ENCODE measurements around the gene ZNF689. TPM values are rescaled to one million over a fixed set of nuclear protein-coding genes. Genes with fewer than 3 reads are reported as not detected.
A peak's percentile ranks its signal among the peaks of the same experiment; 100 is the strongest.
"Not testable (repeated sequence)": the region's sequence is repeated elsewhere in the genome, so short reads cannot be mapped to it uniquely, and the experiment has no call there.

Gene ZNF689
- total RNA-seq, 1 donor from 2014 or later: 24.5 TPM

DNA sequence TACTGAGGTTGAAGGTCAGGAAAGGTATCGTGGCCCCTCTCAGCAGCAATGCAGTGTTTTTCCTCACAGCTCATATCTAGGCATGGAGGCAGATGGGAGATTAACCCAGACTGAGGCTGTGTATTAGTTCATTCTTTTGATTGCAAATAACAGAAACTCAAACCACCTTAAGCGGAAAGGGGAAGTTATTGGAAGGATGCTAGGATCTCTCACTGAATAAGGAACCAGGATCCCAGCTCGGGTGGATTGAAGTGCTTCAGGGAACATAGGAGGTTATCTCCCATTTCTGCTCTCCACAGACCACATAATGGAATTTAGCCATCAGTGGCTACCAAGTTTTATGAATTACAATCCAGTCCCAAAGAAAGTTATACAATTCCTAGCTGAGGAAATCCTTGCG lies 8.2 kb downstream of the ZNF689 start:
- TF ChIP-seq, protein P1, sequence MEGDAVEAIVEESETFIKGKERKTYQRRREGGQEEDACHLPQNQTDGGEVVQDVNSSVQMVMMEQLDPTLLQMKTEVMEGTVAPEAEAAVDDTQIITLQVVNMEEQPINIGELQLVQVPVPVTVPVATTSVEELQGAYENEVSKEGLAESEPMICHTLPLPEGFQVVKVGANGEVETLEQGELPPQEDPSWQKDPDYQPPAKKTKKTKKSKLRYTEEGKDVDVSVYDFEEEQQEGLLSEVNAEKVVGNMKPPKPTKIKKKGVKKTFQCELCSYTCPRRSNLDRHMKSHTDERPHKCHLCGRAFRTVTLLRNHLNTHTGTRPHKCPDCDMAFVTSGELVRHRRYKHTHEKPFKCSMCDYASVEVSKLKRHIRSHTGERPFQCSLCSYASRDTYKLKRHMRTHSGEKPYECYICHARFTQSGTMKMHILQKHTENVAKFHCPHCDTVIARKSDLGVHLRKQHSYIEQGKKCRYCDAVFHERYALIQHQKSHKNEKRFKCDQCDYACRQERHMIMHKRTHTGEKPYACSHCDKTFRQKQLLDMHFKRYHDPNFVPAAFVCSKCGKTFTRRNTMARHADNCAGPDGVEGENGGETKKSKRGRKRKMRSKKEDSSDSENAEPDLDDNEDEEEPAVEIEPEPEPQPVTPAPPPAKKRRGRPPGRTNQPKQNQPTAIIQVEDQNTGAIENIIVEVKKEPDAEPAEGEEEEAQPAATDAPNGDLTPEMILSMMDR (IDR thresholded peaks at IDR 0.05; ENCODE audit: unreplicated experiment): no peak
- peak overlapping the region; percentile 29 for H3K27ac Mint-ChIP-seq

DNA sequence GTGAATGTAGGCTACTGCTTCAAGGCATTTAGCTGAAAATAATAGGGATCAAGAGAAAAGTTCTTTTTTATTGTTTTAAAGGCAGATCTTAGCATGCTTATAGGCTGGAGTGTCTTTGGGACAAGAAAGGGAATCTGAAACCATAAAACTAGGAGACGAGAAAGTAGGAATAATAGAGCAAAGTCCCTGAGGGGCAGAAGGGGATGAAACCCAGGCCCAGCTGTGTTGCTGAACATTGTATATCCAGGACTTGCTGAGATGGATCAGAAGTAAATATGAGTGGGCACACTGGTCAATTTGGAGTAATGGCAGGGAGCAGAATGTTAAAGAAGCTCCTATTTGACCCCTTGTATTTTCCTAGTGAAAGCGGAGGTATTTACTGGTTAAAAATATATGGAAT lies 9.3 kb downstream of the ZNF689 start:
- Mint-ChIP-seq H3K27ac (no peak overlapping the region), H3K4me3 (ENCODE audit: low read depth) (no peak overlapping the region), H3K27me3 (no peaks in the 10 kb centered on the region), H3K9me3 (ENCODE audit: low read depth) (peaks cover 4% of the 10 kb centered on the region), H3K4me1 (ENCODE audit: low read depth) (no peaks in the 10 kb centered on the region), H3K36me3 (ENCODE audit: insufficient read depth) (peaks cover 26% of the 10 kb centered on the region)
- DNase-seq (ENCODE audit: low spot score, unreplicated experiment): no peak
- TF ChIP-seq, protein P1 (IDR thresholded peaks at IDR 0.05; ENCODE audit: unreplicated experiment): no peak

More for the DNA sequence above, 8.2 kb downstream of the ZNF689 start:
- H3K27me3 Mint-ChIP-seq: no peaks in the 10 kb centered on the region
- H3K4me3 Mint-ChIP-seq (ENCODE audit: low read depth): no peak overlapping the region
- no peaks in the 10 kb centered on the region for H3K4me1 Mint-ChIP-seq (ENCODE audit: low read depth)
- H3K9me3 Mint-ChIP-seq (ENCODE audit: low read depth): peaks cover 4% of the 10 kb centered on the region
- no peak for DNase-seq (ENCODE audit: low spot score, unreplicated experiment)
- H3K36me3 Mint-ChIP-seq (ENCODE audit: insufficient read depth): peaks cover 28% of the 10 kb centered on the region

DNA sequence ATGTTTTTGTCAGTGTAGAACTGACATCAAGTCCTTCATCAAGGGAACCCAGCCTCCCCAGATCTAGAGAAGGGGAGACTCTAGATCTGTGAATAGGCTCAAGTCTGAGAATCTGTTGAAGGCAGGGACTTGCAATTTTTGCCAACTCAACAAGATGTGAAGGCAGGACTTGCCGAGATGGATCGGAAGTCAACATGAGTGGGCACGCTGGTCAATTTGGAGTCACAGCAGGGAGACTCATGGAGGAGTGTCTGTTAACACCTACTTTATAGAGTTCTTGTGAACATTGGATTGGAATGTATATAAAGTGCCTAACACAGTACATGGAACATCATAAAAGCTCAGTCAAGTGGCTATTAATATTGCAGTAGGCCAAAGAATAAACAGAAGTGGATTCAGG lies 10.0 kb downstream of the ZNF689 start:
- TF ChIP-seq, protein P1 (IDR thresholded peaks at IDR 0.05; ENCODE audit: unreplicated experiment): no peak
- no peak overlapping the region for H3K4me3 Mint-ChIP-seq (ENCODE audit: low read depth)
- no peaks in the 10 kb centered on the region for H3K4me1 Mint-ChIP-seq (ENCODE audit: low read depth)
- peaks cover 4% of the 10 kb centered on the region for H3K9me3 Mint-ChIP-seq (ENCODE audit: low read depth)
- no peaks in the 10 kb centered on the region for H3K27me3 Mint-ChIP-seq
- H3K36me3 Mint-ChIP-seq (ENCODE audit: insufficient read depth): peaks cover 26% of the 10 kb centered on the region
- H3K27ac Mint-ChIP-seq: no peak overlapping the region
- no peak for DNase-seq (ENCODE audit: low spot score, unreplicated experiment)

DNA sequence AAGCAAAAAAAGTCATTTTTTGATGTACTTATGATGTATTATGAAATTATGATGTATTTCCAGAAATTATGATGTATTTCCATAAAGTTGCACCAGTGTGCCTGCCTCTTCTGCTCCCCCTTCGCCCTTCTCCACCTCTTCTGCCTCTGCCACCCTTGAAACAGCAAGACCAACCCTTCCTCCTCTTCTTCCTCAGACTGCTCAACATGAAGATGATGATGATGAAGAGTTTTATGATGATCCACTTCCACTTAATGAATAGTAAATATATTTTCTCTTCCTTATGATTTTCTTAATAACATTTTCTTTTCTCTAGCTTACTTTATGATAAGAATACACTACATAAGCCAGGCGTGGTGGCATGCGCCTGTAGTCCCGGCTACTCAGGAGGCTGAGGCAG lies 17.3 kb downstream of the ZNF689 start:
- Mint-ChIP-seq H3K27me3 (no peaks in the 10 kb centered on the region), H3K9me3 (ENCODE audit: low read depth) (no peaks in the 10 kb centered on the region), H3K27ac (peak overlapping the region; percentile 31), H3K4me3 (ENCODE audit: low read depth) (no peak overlapping the region), H3K36me3 (ENCODE audit: insufficient read depth) (peaks cover 9% of the 10 kb centered on the region), H3K4me1 (ENCODE audit: low read depth) (no peaks in the 10 kb centered on the region)
- TF ChIP-seq, protein P1 (IDR thresholded peaks at IDR 0.05; ENCODE audit: unreplicated experiment): no peak
- DNase-seq (ENCODE audit: low spot score, unreplicated experiment): no peak

DNA sequence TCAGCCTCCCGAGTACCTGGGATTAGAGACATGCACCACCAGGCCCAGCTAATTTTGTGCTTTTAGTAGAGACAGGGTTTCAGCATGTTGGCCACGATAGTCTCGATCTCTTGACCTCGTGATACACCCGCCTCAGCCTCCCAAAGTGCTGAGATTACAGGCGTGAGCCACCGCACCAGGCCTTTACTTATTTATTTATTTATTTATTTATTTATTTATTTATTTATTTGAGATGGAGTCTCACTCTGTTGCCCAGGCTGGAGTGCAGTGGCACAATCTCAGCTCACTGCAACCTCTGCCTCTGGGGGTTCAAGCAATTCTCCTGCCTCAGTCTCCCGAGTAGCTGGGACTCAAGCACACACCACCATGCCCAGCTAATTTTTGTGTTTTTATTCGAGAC lies 19.3 kb downstream of the ZNF689 start:
- peaks cover 13% of the 10 kb centered on the region for H3K36me3 Mint-ChIP-seq (ENCODE audit: insufficient read depth)
- DNase-seq (ENCODE audit: low spot score, unreplicated experiment); H3K27ac Mint-ChIP-seq; H3K27me3 Mint-ChIP-seq; H3K4me3 Mint-ChIP-seq (ENCODE audit: low read depth); H3K9me3 Mint-ChIP-seq (ENCODE audit: low read depth); H3K4me1 Mint-ChIP-seq (ENCODE audit: low read depth): not testable (repeated sequence)

DNA sequence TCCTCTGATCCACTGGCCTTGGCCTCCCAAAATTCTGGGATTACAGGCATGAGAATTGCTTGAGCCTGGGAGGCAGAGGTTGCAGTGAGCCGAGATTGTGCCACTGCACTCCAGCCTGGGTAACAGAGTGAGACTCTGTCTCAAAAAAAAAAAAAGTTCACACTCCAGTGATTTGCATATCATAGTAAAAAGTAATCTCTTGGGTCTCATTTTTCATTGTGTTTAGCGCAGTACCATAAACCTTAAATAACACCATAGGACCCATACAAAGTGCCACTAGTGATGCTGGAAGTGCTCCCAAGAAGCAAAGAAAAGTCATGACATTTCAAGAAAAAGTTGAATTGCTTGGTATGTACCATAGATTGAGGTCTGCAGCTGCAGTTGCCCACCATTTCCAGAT lies 20.6 kb downstream of the ZNF689 start:
- not testable (repeated sequence) for H3K4me3 Mint-ChIP-seq (ENCODE audit: low read depth); H3K27me3 Mint-ChIP-seq

More for the DNA sequence above, 20.6 kb downstream of the ZNF689 start:
- not testable (repeated sequence) for H3K4me1 Mint-ChIP-seq (ENCODE audit: low read depth); H3K9me3 Mint-ChIP-seq (ENCODE audit: low read depth); H3K27ac Mint-ChIP-seq; DNase-seq (ENCODE audit: low spot score, unreplicated experiment)
- peaks cover 10% of the 10 kb centered on the region for H3K36me3 Mint-ChIP-seq (ENCODE audit: insufficient read depth)

All from progenitor cell of endocrine pancreas (in vitro differentiated cells).